Limb (tissue), 2 donors: ENCODE results near the gene FBXO7.

Experiments used
- DNase-seq, 2 donors: peaks; one replicate each; pipeline ENCODE4 v3.0.0-alpha.2; 2016; ENCODE audit errors: extremely low spot score in 2 of 2

The FBXO7 gene

GRCh38 chr22:32531931-32532819 lies 57.6 kb downstream of the FBXO7 start:
- DNase-seq = peak; percentile 48 to 63

- peak in 1 of 2 donors; percentile 80 for DNase-seq
Observed at GRCh38 chr22:32532820-32533128, 58.2 kb downstream of the FBXO7 start.

- DNase-seq = no peak
Observed at GRCh38 chr22:32533265-32534111, 58.9 kb downstream of the FBXO7 start.

- no peak for DNase-seq
Observed at GRCh38 chr22:32534252-32535235, 59.9 kb downstream of the FBXO7 start.

- no peak for DNase-seq
Observed at GRCh38 chr22:32535531-32536190, 61.0 kb downstream of the FBXO7 start.

GRCh38 chr22:32536352-32536751 lies 61.7 kb downstream of the FBXO7 start:
- no peak for DNase-seq

GRCh38 chr22:32538521-32538920 lies 63.9 kb downstream of the FBXO7 start:
- no peak for DNase-seq

GRCh38 chr22:32539631-32540421 lies 65.2 kb downstream of the FBXO7 start:
- DNase-seq = no peak

- no peak for DNase-seq
Observed at GRCh38 chr22:32541481-32541880, 66.9 kb downstream of the FBXO7 start.

- no peak for DNase-seq
Observed at GRCh38 chr22:32542066-32542676, 67.6 kb downstream of the FBXO7 start.

- no peak for DNase-seq
Observed at GRCh38 chr22:32542677-32543357, 68.2 kb downstream of the FBXO7 start.

- DNase-seq = no peak
Observed at GRCh38 chr22:32544953-32545558, 70.4 kb downstream of the FBXO7 start.

- DNase-seq = no peak
Observed at GRCh38 chr22:32545801-32546200, 71.2 kb downstream of the FBXO7 start.

- no peak for DNase-seq
Observed at GRCh38 chr22:32546496-32546895, 71.9 kb downstream of the FBXO7 start.

GRCh38 chr22:32546935-32547334 lies 72.3 kb downstream of the FBXO7 start:
- no peak for DNase-seq

GRCh38 chr22:32548039-32548438 lies 73.4 kb downstream of the FBXO7 start:
- no peak for DNase-seq
